Stimulated activated CD4-positive, alpha-beta T cell treated with anti-CD3 and anti-CD28 coated beads, Interleukin-12 subunit alpha, Interleukin-12 subunit beta, amount 100 ng/mL, for 48 hours (primary cell): ENCODE measurements around the gene USP8.
A peak's percentile ranks its signal among the peaks of the same experiment; 100 is the strongest.
"Not testable (repeated sequence)": the region's sequence is repeated elsewhere in the genome, so short reads cannot be mapped to it uniquely, and the experiment has no call there.

ENCODE experiments used
- DNase-seq, 3 donors: peaks; one replicate each; pipeline ENCODE4 v3.0.0-alpha.2; 2020; ENCODE audit warnings: low read depth in 2 of 3, low spot score in 1 of 3

USP8 gene

DNA sequence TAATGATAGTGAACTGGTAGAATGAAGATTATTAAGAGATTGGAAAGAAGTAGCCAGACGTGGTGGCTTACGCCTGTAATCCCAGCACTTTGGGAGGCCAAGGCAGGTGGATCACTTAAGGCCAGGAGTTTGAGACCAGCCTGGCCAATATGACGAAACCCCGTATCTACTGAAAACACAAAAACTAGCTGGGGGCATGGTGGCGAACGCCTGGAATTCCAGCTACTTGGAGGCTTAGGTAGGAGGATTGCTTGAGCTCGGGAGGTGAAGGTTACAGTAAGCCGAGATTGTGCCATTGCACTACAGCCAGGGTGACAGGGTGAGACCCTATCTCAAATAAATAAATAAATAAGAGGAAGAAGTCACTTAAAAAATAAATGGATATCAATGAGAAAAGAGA is 14.0 kb downstream of the USP8 start:
- no peak for DNase-seq

DNA sequence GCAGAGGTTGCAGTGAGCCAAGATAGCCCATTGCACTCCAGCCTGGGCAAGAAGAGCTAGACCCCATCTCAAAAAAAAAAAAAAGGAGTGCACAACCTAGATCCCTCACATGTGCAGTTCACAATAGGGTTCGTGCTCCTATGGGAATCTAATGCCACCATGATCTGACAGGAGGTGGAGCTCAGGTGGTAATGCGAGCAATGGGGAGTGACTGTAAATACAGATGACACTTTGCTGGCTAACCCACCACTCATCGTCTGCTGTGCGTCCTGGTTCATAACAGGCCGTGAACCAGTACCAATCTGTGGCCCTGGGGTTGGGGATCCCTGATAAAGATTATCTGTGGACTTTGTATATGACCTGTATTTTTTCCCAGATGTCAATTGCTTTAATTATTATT is 16.7 kb downstream of the USP8 start:
- DNase-seq: no peak

DNA sequence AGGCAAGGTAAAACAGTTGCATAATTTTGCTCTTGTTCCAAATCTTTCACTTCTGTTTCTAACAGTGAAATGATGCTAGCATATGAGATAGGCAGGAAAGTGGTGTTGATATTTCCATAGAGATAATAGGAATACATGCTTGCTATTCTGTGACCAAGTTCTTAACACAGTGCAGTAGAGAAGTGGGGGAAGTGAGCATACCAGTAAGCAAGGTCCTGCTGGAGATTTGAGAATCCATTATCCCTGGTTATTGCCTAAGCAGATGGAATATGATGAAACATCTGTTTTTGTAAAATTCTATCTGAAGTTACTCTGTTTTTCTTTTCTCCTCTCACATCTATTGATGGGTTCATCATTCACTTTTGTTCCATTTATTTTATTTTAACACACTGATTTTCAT is 28.7 kb downstream of the USP8 start:
- no peak for DNase-seq

DNA sequence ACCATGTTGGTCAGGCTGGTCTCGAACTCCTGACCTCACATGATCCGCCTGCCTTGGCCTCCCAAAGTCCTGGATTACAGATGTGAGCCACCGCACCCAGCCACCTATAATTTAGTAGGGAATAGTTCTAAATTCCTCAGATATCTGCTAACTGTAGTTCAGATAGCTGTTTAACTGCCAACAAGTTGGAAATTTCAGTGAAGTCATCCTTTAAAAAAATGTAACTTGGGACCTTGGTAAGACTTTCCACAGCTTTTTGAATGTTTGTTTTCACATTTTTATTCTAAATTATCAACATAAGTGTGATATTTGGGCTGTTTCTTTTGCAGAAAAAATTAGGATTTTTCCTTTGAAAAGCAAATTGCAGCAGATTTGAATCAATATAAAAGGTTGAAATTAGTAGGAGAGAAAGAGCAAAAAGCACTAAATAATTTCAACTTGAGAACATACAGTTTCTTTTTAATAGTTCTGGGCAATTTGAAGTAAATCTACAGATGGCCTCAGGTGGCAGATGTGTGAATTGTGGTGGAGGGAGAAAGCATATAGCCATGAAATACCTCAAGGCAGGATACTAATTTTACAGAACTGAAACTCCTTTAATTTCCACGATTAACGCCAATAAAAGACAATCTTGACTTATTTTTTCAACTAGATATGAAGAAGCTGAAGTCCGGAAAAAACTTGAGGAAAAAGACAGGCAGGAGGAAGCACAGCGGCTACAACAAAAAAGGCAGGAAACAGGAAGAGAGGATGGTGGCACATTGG is 34.3 kb downstream of the USP8 start:
- DNase-seq: no peak

DNA sequence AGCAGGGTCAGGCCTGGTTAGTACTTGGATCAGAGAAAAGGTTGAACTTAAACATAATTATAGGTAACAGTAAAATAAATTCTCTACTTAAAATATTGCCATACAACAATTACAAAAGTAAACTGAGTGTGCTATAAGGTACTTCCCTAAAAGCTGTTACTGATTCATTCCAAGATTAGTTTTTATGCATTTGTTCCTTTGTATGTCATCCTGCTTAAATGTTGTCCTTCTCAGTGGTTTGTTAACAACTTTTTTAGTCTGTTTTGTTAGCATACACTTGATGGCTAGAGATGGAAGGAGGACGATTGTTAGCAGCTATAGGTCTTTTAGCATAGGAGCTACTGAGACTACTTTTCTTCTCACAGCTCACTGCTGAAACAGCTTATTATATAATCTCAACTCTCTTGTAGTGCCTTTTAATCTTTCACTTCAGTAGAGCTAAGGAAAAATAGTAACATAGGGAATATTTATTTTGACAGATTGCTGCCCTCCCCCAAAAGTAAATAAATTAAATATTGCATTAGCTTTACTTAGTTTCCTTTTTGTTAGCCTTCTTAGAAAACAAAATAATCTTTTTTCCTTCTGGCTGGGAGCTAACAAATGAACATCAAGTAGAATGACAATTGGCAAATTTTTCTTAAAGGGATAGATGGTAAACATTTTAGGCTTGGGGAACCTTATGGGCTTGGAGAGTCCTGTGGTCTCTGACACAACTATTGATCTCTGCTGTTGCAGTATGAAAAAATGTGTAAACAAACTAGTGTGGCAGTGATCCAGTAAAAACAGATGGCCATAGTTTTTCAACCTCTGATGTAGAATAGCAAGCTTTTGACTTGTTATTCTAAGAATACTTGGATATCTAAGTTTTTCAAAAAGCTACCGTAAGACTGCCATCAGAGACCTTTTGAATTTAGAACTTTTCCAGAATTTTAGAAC is 39.5 kb downstream of the USP8 start:
- DNase-seq: no peak

DNA sequence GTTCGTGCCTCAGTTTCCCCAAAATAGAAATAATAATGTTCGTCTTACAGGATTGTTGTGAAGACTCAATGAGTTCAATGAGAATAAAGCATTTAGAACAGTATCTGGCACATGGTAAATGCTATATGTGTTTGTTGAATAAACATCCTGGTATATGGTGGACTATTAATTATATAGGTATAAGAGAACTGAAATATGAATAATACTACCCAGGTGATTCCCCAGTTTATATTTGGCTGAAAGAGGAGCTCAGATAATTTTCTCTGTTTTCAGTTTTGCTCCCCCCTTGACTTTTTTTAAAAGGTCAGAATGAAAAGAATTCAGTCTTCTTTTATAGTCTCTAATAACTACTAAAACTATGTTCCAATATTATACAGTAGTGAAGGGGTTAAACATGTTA is 46.9 kb downstream of the USP8 start:
- DNase-seq: no peak

DNA sequence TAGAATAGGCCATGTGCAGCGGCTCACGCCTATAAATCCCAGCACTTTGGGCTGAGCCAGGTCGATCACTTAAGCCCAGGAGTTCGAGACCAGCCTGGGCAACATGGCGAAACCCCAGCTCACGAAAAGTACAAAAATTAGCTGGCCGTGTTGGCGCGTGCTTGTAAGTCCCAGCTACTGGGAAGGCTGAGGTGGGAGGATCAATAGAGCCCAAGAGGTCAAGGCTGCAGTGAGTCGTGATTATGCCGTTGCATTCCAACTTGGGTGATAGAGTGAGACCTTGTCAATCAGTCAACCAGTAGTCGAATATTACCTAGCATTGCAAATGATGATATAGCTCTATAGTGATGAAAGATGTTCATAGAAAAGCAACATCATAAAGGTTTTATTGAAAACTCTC is 51.9 kb downstream of the USP8 start:
- DNase-seq: no peak

DNA sequence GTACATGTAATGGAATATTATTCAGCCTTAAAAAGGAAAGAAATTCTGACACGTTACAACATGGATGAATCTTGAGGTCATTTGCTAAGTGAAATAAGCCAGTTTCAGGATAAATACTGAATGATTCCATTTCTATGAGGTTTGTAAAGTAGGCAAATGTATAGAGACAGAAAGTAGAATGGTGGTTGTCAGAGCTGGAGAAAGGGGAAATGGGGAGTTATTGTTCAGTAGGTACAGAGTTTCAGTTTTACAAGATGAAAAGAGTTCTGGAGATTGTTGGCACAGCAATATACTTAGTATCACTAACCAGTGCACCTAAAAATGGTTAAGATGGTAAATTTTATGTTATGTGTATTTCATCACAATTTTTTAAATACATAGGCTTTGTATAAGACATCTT is 60.6 kb downstream of the USP8 start:
- DNase-seq: no peak

DNA sequence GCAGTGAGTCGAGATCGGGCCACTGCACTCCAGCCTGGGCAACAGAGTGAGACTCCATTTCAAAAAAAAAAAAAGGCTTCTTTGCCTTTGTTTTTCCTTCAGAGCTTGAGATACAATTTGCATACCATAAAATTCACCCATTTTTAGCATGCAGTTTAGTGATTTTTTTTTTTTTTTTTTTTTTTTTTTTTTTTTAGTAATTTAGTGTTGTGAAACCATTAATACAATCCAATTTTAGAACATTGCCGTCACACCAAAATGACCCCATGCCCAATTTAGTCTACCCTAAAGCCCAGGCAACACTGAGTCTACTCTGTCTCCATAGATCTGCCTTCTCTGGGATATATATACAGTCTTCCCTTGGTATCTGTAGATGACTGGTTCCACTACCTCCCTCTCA is 61.2 kb downstream of the USP8 start:
- DNase-seq: no peak

DNA sequence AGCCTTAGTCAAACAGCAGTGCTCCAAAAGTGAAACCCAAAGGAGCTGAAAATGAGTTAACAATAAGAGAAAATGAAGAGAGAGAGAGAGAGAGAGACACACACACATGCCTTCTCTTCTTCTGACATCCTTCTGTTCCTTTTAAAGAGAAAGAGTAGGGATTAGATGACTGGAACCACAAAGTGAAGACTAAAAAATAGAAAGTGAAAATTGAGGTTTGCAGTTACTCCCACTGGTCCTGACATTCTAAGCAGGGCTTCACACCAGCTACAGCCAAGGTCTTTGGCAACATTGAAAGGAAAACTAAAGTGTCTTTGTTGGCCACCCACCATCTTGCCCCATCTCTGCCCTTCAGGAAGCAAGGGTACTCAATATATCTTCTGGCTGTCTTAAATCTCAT is 63.1 kb downstream of the USP8 start:
- peak in 1 of 3 donors; percentile 5 for DNase-seq

DNA sequence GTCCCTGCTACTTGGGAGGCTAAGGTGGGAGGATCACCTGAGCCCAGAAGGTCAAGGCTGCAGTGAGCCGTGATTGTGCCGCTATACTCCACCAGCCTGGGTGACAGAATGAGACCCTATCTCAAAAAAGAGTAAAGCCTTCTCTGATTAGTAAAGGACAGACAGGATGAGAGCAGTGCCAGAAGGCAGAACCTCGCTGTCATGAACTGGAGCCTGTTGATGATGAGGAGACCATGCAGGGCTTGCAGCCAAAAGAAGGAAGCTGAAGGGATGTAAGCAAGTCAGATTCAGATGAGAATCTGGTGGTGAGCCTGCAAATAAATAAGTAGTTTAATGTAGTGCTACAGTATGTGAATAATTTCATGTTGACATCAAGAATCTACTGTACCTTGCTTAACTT is 69.4 kb downstream of the USP8 start:
- no peak for DNase-seq

DNA sequence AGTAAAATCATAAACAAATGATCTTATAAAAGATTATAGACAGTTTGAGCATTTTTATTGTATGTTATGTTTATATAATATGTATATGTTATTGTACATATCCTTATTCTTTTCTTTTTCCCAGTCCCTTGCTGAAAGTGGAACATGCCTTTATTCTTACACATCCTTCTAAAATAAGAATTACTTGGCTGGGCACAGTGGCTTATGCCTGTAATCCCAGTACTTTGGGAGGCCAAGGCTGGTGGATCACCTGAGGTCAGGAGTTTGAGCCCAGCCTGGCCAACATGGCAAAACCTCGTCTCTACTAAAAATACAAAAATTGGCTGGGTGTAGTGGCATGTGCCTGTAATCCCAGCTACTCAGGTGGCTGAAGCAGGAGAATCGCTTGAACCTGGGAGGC is 70.3 kb downstream of the USP8 start:
- not testable (repeated sequence) for DNase-seq

DNA sequence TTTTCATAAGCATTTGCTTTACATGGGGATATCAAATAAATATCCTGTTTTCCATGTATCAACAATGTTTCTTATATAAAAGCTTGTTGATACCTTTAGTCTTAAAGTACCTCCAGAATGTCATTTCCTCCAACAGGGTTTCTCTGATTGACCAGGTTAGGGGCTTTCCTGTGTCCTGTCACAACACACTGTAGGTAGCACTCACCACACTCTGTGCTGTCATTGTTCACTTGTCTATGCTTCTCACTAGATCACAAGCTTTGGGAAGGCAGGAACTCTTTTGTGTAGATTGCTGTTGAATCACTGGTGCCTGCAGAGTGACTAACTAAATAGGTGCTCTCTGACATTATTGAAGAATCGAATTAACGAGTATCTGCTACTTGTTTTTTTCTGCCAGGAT is 72.5 kb downstream of the USP8 start:
- no peak for DNase-seq

DNA sequence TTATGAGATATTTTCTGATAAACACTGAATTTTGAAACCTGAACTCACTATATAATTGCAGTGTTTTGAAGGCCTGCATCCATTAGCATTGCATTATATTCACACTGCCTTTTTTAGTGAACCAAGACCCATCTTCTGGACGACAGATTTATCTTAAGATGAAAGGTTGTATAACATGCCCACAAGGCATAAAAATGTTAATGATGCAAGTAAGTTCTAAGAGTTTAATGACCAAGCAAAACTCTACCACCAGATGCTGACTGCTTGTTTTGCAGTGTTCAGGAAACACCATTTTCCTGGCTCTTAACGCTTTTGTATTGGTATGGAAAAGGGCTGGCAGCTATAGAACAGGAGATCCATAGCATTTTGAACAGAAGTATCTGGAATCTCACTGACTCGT is 76.1 kb downstream of the USP8 start:
- no peak for DNase-seq

DNA sequence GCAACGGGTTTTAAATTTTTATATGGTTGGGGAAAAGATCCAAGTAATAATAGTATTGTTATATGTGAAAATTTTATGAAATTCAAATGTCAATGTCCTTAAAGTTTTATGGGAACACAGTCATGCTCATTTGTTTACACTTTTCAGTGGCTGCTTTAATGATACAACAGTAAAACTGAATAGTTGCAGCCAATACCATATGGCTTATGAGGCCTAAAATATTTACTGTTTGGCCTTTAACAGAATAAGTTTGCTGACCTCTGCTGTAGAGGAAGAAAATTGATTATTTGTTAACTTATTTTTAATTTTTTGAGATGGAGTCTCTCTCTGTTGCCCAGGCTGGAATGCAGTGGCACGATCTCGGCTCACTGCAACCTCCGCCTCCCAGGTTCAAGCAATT is 77.6 kb downstream of the USP8 start:
- no peak for DNase-seq

DNA sequence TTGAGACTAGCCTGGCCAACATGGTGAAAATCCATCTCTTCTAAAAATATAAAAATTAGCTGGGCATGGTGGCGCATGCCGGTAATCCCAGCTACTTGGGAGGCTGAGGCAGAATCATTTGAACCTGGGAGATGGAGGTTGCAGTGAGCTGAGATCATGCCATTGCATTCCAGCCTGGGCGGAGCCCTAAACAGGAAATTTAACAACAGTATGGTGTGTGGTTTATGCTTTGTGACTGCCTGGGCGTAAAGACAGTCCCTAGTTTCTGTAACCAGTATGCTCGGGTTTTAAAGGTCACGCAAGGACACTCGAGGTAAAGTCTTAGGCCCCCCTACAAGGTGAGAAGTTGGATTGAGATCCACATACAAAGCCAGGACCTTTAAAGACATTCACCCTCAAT is 78.9 kb downstream of the USP8 start:
- no peak for DNase-seq

DNA sequence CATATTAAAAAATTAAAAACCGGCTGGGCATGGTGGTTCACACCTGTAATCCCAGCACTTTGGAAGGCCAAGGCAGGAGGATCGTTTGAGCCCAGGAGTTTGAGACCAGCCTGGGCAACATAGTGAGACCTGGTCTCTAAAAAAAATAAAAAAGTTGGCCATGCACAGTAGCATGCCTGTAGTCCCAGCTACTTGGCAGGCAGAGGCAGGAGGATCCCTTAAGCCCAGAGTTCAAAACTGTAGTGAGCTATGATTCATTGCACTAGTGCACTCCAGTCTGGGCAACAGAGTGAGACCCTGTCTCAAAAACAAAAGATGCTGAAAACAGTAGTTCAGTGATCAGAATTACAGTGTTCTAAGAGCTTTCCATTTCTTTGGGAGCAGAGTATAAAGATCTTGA is 81.5 kb downstream of the USP8 start:
- DNase-seq: not testable (repeated sequence)

DNA sequence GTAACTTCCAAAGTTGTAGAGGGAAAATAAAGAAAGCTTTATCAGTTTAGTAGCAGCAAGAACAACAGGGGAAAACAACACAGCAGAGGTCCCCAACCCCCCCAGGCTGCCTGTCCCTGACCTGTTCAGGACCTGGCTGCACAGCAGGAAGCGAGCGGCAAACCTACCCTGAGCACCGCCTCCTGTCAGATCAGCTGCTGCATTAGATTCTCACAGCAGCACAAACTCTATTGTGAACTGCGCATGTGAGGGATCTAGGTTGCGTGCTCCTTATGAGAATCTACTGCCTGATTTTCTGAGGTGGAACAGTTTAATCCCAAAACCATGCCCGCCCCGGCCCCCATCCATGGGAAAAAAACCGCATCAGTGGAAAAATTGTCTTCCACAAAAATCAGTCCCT is 81.9 kb downstream of the USP8 start:
- no peak for DNase-seq

DNA sequence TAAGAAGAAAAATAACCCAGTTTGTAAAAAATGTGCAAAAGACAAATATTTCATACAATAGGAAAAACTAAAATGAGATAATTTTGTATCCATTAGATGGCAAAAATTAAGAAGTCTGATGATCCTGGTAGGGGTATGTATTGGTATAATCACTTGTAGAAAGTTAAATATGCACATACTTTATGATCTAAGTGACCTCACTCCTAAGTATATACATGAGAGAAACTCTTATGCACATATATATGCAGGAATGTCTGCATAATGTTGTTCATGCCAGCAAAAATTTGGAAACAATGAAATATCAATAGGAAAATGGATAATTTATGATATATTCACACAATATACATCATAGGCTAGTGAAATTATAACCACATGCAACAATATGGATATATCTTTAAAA is 88.8 kb downstream of the USP8 start:
- no peak for DNase-seq

DNA sequence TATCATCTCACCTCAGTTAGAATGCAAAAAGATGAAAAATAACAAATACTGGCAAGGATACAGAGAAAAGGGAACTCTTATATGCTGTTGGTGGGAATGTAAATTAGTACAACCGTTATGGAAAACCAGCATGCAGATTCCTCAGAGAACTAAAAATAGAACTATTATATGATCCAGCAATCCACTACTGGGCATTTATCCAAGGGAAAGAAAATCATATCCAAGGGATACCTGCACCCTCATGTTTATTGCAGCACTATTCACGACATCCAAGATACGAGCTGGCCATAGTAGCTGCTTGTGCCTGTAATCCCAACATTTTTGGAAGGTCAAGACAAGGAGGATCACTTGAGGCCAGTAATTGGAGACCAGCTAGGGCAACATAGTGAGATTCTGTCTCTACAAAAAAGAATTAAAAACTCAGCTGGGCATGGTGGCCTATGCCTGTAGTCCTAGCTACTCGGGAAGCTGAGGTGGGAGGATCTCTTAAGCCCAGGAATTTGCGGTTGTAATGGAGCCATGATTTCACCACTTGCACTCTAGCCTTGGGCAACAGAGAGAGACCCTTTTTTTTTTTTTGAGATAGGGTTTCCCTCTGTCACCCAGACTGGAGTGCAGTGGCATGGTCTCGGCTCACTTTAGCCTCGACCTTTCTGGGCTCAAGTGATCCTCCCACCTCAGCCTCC is 95.7 kb downstream of the USP8 start:
- DNase-seq: no peak

DNA sequence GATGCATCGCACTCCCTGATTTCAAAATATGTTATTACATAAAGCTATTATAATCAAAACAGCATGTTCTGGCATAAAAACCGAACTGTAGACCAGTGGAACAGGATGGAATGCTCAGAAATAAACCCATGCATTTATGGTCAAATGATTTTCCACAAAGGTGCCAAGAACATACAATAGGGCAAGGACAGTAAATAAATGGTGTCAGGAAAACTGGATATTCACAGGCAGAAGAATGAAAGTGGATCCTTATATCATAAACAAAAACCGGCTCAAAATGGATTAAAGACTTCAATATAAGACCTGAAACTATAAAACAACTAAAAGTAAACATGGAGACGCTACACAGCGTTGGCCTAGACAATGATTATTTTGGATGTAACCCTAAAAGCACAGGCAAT is 99.6 kb downstream of the USP8 start:
- no peak for DNase-seq

DNA sequence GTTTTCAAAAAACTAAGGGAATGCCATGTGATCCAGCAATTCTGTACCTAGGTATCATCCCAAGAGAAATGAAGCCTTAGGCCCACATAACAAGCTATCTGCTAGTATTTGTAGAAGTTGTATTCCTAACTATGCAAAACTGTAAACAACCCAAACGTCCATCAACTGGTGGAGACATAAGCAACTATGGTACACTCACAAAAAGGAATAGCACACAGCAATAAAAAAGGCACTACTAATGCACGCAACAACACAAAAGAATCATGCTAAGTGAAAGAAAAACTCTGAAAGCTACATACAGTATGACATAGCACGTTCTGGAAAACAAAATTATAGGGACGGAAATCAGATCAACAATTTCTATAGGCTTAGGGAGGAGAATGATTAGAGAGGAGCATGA is 107.0 kb downstream of the USP8 start:
- DNase-seq: no peak
